H1 (cell line): Measurements from ENCODE around the gene SLIT3. TPM values are rescaled to one million over a fixed set of nuclear protein-coding genes. Genes with fewer than 3 reads are reported as not detected.

Source experiments
- CTCF ChIA-PET: fragments of 300-600 bp; sonication (Branson Sonifier 250); formaldehyde crosslinking; loops from one replicate; lab custom pipeline; 2021; ENCODE audit not compliant: partially characterized antibody; lab: Charles Lee
- POLR2A ChIA-PET: fragments of 300-600 bp; sonication (Branson Sonifier 250); formaldehyde crosslinking; loops from one replicate; lab custom pipeline; 2021; ENCODE audit warnings: inconsistent platforms; ENCODE audit not compliant: partially characterized antibody; lab: Charles Lee
- DNase-seq, 2 experiments: peaks; one replicate each; pipeline versions ENCODE4 v3.0.0 to v3.0.0-alpha.2; 2010 to 2022; ENCODE audit warnings: low spot score in 2 of 2, low read depth in 1 of 2, mixed read lengths in 1 of 2
- FAIRE-seq: peaks from 2 replicates; lab custom pipeline; 2011; peaks lifted over from hg19 to GRCh38; lab: Jason Lieb, UNC
- H2AFZ ChIP-seq: 2 replicates; pipeline ENCODE4 v1.8.1; 2012; ENCODE audit warnings: low read length, inconsistent platforms
- H2AK5ac ChIP-seq: 2 replicates; pipeline ENCODE4 v1.6.1; 2013; ENCODE audit warnings: low read depth, low read length
- H2BK120ac ChIP-seq: replicated peaks from 2 replicates; pipeline ENCODE3; 2013; ENCODE audit warnings: low read depth, low read length, inconsistent platforms
- H2BK12ac ChIP-seq: 2 replicates; pipeline ENCODE4 v1.6.1; 2013; ENCODE audit warnings: low read depth, low read length
- H2BK15ac ChIP-seq: 2 replicates; pipeline ENCODE4 v1.6.1; 2013; ENCODE audit warnings: low read length
- H2BK20ac ChIP-seq: 2 replicates; pipeline ENCODE4 v1.6.1; 2013; ENCODE audit warnings: low read length
- H2BK5ac ChIP-seq: 2 replicates; pipeline ENCODE4 v1.6.1; 2013; ENCODE audit warnings: low read depth, low read length
- H3K14ac ChIP-seq: 2 replicates; pipeline ENCODE4 v1.6.1; 2013; ENCODE audit warnings: inconsistent platforms; ENCODE audit not compliant: insufficient read length
- H3K18ac ChIP-seq: 2 replicates; pipeline ENCODE4 v1.6.1; 2013; ENCODE audit warnings: low read length; ENCODE audit errors: extremely low read depth
- H3K23ac ChIP-seq: 2 replicates; pipeline ENCODE4 v1.6.1; 2013; ENCODE audit warnings: inconsistent platforms; ENCODE audit not compliant: insufficient read length
- H3K23me2 ChIP-seq: 2 replicates; pipeline ENCODE4 v1.6.1; 2013; ENCODE audit warnings: low read depth, low read length
- H3K27ac ChIP-seq: 2 replicates; pipeline ENCODE4 v1.6.1; 2011; ENCODE audit warnings: low read depth, low read length, inconsistent platforms
- H3K27me3 ChIP-seq, 4 experiments: replicated peaks in 1 of 4; 1 replicate in 1 of 4; 2 replicates in 3 of 4; pipeline versions ENCODE4 v1.6.1 to v1.8.1; 2011 to 2013; ENCODE audit warnings: low read length in 3 of 4, mild to moderate bottlenecking in 3 of 4, inconsistent platforms in 2 of 4, mixed read lengths in 2 of 4, moderate library complexity in 1 of 4; ENCODE audit not compliant: control insufficient read depth in 3 of 4, insufficient read depth in 3 of 4; ENCODE audit errors: extremely low read depth in 1 of 4
- H3K36me3 ChIP-seq, 4 experiments: 2 replicates each; pipeline versions ENCODE4 v1.6.1 to v1.8.1; 2011 to 2013; ENCODE audit warnings: mild to moderate bottlenecking in 4 of 4, low read length in 3 of 4, moderate library complexity in 2 of 4, control low read depth in 1 of 4, inconsistent platforms in 1 of 4; ENCODE audit not compliant: insufficient read depth in 4 of 4, control insufficient read depth in 2 of 4
- H3K4ac ChIP-seq: replicated peaks from 2 replicates; pipeline ENCODE3; 2013; ENCODE audit warnings: low read length, low read depth, mixed read lengths, inconsistent platforms; ENCODE audit not compliant: insufficient read length
- H3K4me1 ChIP-seq, 4 experiments: replicated peaks in 1 of 4; 1 replicate in 1 of 4; 2 replicates in 3 of 4; pipeline versions ENCODE4 v1.6.1 to v1.8.1; 2011 to 2013; ENCODE audit warnings: low read length in 3 of 4, inconsistent platforms in 2 of 4, mixed read lengths in 1 of 4; ENCODE audit not compliant: insufficient read depth in 4 of 4, control insufficient read depth in 3 of 4
- H3K4me2 ChIP-seq, 2 experiments: 2 replicates each; pipeline versions ENCODE4 v1.6.1 to v1.8.1; 2011 to 2013; ENCODE audit warnings: low read depth in 2 of 2, low read length in 2 of 2, control low read depth in 1 of 2, inconsistent platforms in 1 of 2, mild to moderate bottlenecking in 1 of 2; ENCODE audit not compliant: insufficient read depth in 1 of 2
- H3K4me3 ChIP-seq, 4 experiments: fragments of 200-600, 300-600 bp in 1 of 4; sonication (generic), shearing (Covaris generic), sonication (Bioruptor Twin) in 1 of 4; 2 replicates each; pipeline versions ENCODE4 v1.5.1 to v1.8.1; 2011 to 2016; ENCODE audit warnings: low read length in 4 of 4, low read depth in 3 of 4, control low read depth in 2 of 4, inconsistent platforms in 2 of 4, mild to moderate bottlenecking in 2 of 4, mixed read lengths in 1 of 4, moderate library complexity in 1 of 4; ENCODE audit not compliant: insufficient read depth in 2 of 4; ENCODE audit errors: extremely low read depth in 1 of 4
- H3K56ac ChIP-seq: replicated peaks from 2 replicates; pipeline ENCODE3; 2013; ENCODE audit warnings: low read depth, mild to moderate bottlenecking, mixed read lengths, low read length, inconsistent platforms; ENCODE audit not compliant: insufficient read length
- H3K79me1 ChIP-seq: 2 replicates; pipeline ENCODE4 v1.6.1; 2013; ENCODE audit warnings: low read depth, low read length, control low read depth
- H3K79me2 ChIP-seq, 2 experiments: 2 replicates each; pipeline versions ENCODE4 v1.6.1 to v1.8.1; 2012 to 2013; ENCODE audit warnings: low read length in 2 of 2, mild to moderate bottlenecking in 2 of 2, inconsistent platforms in 1 of 2; ENCODE audit not compliant: insufficient read depth in 2 of 2, control insufficient read depth in 1 of 2
- H3K9ac ChIP-seq, 4 experiments: replicated peaks in 1 of 4; 1 replicate in 1 of 4; 2 replicates in 3 of 4; pipeline versions ENCODE4 v1.6.1 to v1.8.1; 2011 to 2013; ENCODE audit warnings: low read depth in 3 of 4, low read length in 3 of 4, control low read depth in 2 of 4, mild to moderate bottlenecking in 2 of 4, moderate library complexity in 2 of 4, inconsistent platforms in 1 of 4; ENCODE audit errors: extremely low read depth in 1 of 4
- H3K9me3 ChIP-seq, 2 experiments: 2 replicates each; pipeline versions ENCODE4 v1.6.1 to v1.8.1; 2012 to 2013; ENCODE audit warnings: mild to moderate bottlenecking in 2 of 2, moderate library complexity in 2 of 2, control low read depth in 1 of 2, inconsistent platforms in 1 of 2, low read depth in 1 of 2, low read length in 1 of 2, mixed read lengths in 1 of 2; ENCODE audit not compliant: insufficient read depth in 2 of 2
- H4K20me1 ChIP-seq, 2 experiments: replicated peaks in 1 of 2; 2 replicates each; pipeline versions ENCODE3 to v1.8.1; 2011 to 2013; ENCODE audit warnings: inconsistent platforms in 2 of 2, low read length in 2 of 2, mild to moderate bottlenecking in 1 of 2; ENCODE audit not compliant: insufficient read depth in 2 of 2, control insufficient read depth in 1 of 2
- H4K5ac ChIP-seq: 2 replicates; pipeline ENCODE4 v1.6.1; 2013; ENCODE audit warnings: low read length, low read depth, mixed read lengths, inconsistent platforms; ENCODE audit not compliant: insufficient read length
- H4K8ac ChIP-seq: 2 replicates; pipeline ENCODE4 v1.8.0; 2013; ENCODE audit warnings: mild to moderate bottlenecking, moderate library complexity, low read length, inconsistent platforms; ENCODE audit not compliant: insufficient read depth; ENCODE audit errors: extremely low read depth
- H4K91ac ChIP-seq: replicated peaks from 2 replicates; pipeline ENCODE3; 2013; ENCODE audit warnings: low read length, mixed read lengths, inconsistent platforms; ENCODE audit not compliant: insufficient read length
- BACH1 ChIP-seq: IDR thresholded peaks from 2 replicates; pipeline ENCODE4 v1.6.1; 2012; ENCODE audit warnings: low read length, improper control_type of control experiment
- BCL11A ChIP-seq, 2 experiments: IDR thresholded peaks; one replicate each; pipeline ENCODE4 v1.6.1; 2011; ENCODE audit warnings: low read depth in 2 of 2, low read length in 2 of 2, mild to moderate bottlenecking in 2 of 2
- CBX5 ChIP-seq: fragments of 300-800, 300-1000 bp; sonication (generic); IDR thresholded peaks from 2 replicates; pipeline ENCODE4 v1.7.1; 2016; ENCODE audit warnings: antibody characterized with exemption, low read length, low read depth
- JUN ChIP-seq: IDR thresholded peaks from 2 replicates; pipeline ENCODE4 v1.6.1; 2011; ENCODE audit warnings: low read depth, mild to moderate bottlenecking, improper control_type of control experiment, low read length
- MAFK ChIP-seq: IDR thresholded peaks from 2 replicates; pipeline ENCODE4 v1.6.1; 2012; ENCODE audit warnings: low read depth, mild to moderate bottlenecking, improper control_type of control experiment, low read length
- SUZ12 ChIP-seq: fragments of 200-600 bp; sonication (generic); IDR thresholded peaks from 2 replicates; pipeline ENCODE4 v1.6.1; 2012; ENCODE audit warnings: mild to moderate bottlenecking, inconsistent platforms, low read length, moderate library complexity, mixed read lengths
- TAF1 ChIP-seq: IDR thresholded peaks from 2 replicates; pipeline ENCODE4 v1.6.1; 2011; ENCODE audit warnings: mild to moderate bottlenecking, low read depth, low read length
- YY1 ChIP-seq: IDR thresholded peaks from 2 replicates; pipeline ENCODE4 v1.6.1; 2011; ENCODE audit warnings: low read depth, mild to moderate bottlenecking, low read length
- WGBS, 2 experiments: shearing (Covaris generic) in 1 of 2; methylation state at CpG; one replicate each; pipeline versions ENCODE4 v1.1.6 to v1.1.7; 2013 to 2015; ENCODE audit warnings: low lambda C conversion rate in 2 of 2, mixed read lengths in 2 of 2, inconsistent platforms in 1 of 2, low coverage in 1 of 2, missing lambda C conversion rate in 1 of 2; ENCODE audit not compliant: insufficient replicate concordance in 2 of 2, insufficient coverage in 1 of 2, insufficient read length in 1 of 2; ENCODE audit errors: extremely low coverage in 1 of 2, missing lambda C conversion rate in 1 of 2; 5-methylcytosine and 5-hydroxymethylcytosine counted together
- polyA plus RNA-seq, 7 experiments: library from polyadenylated mRNA; depleted of rRNA in 3 of 7; stranded (reverse) in 5 of 7; unstranded in 2 of 7; fragments of >200 nt in 5 of 7; fragments of 200-250 nt in 2 of 7; gene quantifications; 1 replicate in 5 of 7; 2 replicates in 1 of 7; 4 replicates in 1 of 7; pipeline versions ENCODE4 v1.2.1 to v1.2.3, GENCODE V29; 2011 to 2013; ENCODE audit warnings: missing spikeins in 2 of 7, mixed read lengths in 2 of 7
- total RNA-seq: library from RNA; stranded (reverse); fragmentation: NEBNext Ultra II Directional; extraction: Animal tissue kit (Norgen Biotek cat#: 25700); gene quantifications from 2 replicates; pipeline ENCODE4 v1.2.1, GENCODE V29; 2021
- TF ChIP-seq, protein P1 (sequence below), 3 experiments: IDR thresholded peaks; 1 replicate in 2 of 3; 2 replicates in 1 of 3; pipeline versions ENCODE4 v1.5.1 to v1.6.1; 2011; ENCODE audit warnings: low read length in 3 of 3, mild to moderate bottlenecking in 3 of 3, inconsistent platforms in 2 of 3, low read depth in 1 of 3, moderate library complexity in 1 of 3; ENCODE audit not compliant: insufficient read depth in 1 of 3; ENCODE audit errors: control extremely low read depth in 1 of 3
- TF ChIP-seq, protein P2 (sequence below): IDR thresholded peaks from 2 replicates; pipeline ENCODE4 v1.6.1; 2012; ENCODE audit warnings: inconsistent platforms

The SLIT3 gene
- total and polyA plus RNA-seq, 2 of the 8 experiments (the other 6 are each of a cell fraction or from before 2014, with no cell fraction given), result 1.1 to 1.2 TPM

DNA sequence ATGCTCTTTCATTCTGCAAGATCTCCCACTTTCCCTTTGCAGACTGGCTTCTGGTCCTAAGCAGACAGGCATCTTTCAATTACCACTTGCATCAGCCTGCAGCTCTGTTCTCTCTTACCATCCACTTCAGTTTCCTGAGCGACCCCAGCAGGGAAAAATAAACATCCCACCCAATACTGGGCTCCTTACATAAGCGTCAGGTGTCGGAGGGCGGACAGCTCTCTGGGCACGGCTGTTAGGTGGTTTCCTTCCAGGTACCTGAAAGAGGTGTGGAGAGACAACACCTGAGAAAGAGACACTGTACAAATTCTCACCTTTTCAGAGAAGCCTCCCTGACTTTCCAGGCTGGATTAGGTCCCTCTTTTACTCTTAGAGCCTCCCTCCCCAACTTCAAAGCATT is 576.7 kb downstream of the SLIT3 start:
- no peak overlapping the region for H3K23ac ChIP-seq
- no peaks in the 10 kb centered on the region for H3K27me3 ChIP-seq
- H3K56ac ChIP-seq, result no peak overlapping the region
- no peak overlapping the region for H2AK5ac ChIP-seq
- H4K8ac ChIP-seq, result no peak overlapping the region
- no peaks in the 10 kb centered on the region for H4K20me1 ChIP-seq
- ChIA-PET CTCF (interaction anchor here (1.0 to 2.0 kb wide), 4 partner anchors 15 to 30 kb away, joined by 3 to 9 read pairs (median 6); no protein-coding TSS in a partner anchor), POLR2A (interaction anchor here (1.2 kb wide), 1 partner anchor 10 kb away, joined by 3 read pairs; no protein-coding TSS in a partner anchor)
- H2BK20ac ChIP-seq, result no peak overlapping the region
- no peak overlapping the region for H2BK120ac ChIP-seq
- H3K4me2 ChIP-seq, result no peak overlapping the region
- no peaks in the 10 kb centered on the region for H3K9me3 ChIP-seq
- no peak overlapping the region for H2BK5ac ChIP-seq
- FAIRE-seq (peak; percentile 45), DNase-seq (no peak)
- no peak overlapping the region for H4K91ac ChIP-seq
- WGBS, 2 experiments, result 79% methylated on average over 5 of the region's 5 CpGs; no CpG with 5 or more reads in 1 of the 2 experiments
- H2BK12ac ChIP-seq, result no peak overlapping the region
- H3K4me3 ChIP-seq, result no peak overlapping the region
- H3K14ac ChIP-seq, result no peak overlapping the region
- TF ChIP-seq SUZ12 (no peak), MAFK (no peak), CBX5 (no peak), YY1 (no peak), BCL11A (IDR thresholded peaks at IDR 0.05; ENCODE audit: low read depth in 2 of 2, low read length in 2 of 2) (no peak), TAF1 (no peak), JUN (no peak), BACH1 (no peak)
- TF ChIP-seq, protein P1, sequence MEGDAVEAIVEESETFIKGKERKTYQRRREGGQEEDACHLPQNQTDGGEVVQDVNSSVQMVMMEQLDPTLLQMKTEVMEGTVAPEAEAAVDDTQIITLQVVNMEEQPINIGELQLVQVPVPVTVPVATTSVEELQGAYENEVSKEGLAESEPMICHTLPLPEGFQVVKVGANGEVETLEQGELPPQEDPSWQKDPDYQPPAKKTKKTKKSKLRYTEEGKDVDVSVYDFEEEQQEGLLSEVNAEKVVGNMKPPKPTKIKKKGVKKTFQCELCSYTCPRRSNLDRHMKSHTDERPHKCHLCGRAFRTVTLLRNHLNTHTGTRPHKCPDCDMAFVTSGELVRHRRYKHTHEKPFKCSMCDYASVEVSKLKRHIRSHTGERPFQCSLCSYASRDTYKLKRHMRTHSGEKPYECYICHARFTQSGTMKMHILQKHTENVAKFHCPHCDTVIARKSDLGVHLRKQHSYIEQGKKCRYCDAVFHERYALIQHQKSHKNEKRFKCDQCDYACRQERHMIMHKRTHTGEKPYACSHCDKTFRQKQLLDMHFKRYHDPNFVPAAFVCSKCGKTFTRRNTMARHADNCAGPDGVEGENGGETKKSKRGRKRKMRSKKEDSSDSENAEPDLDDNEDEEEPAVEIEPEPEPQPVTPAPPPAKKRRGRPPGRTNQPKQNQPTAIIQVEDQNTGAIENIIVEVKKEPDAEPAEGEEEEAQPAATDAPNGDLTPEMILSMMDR (IDR thresholded peaks at IDR 0.05; ENCODE audit: control extremely low read depth in 1 of 3, insufficient read depth in 1 of 3, low read depth in 1 of 3, low read length in 3 of 3), result no peak
- TF ChIP-seq, protein P2, sequence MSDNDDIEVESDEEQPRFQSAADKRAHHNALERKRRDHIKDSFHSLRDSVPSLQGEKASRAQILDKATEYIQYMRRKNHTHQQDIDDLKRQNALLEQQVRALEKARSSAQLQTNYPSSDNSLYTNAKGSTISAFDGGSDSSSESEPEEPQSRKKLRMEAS, result no peak
- no peak overlapping the region for H3K18ac ChIP-seq
- H3K79me2 ChIP-seq, result no peaks in the 10 kb centered on the region
- H3K27ac ChIP-seq, result no peak overlapping the region
- H3K4ac ChIP-seq, result no peak overlapping the region
- no peaks in the 10 kb centered on the region for H3K79me1 ChIP-seq
- H3K4me1 ChIP-seq, result peaks cover 0 to 9% (median 3%) of the 10 kb centered on the region in 4 experiments; a peak in 4 of 7 replicates
- no peak overlapping the region for H3K9ac ChIP-seq
- no peaks in the 10 kb centered on the region; the same call in 1 of the 2 replicates for H3K23me2 ChIP-seq
- H3K36me3 ChIP-seq, result no peaks in the 10 kb centered on the region
- no peak overlapping the region for H4K5ac ChIP-seq
- no peak overlapping the region for H2AFZ ChIP-seq
- H2BK15ac ChIP-seq, result no peak overlapping the region
